ENCODE data around the gene CELA3A. TPM values are rescaled to one million over a fixed set of nuclear protein-coding genes. Genes with fewer than 3 reads are reported as not detected.
"Not testable (repeated sequence)": the region's sequence is repeated elsewhere in the genome, so short reads cannot be mapped to it uniquely, and the experiment has no call there.

The CELA3A gene
- total and polyA plus RNA-seq, 4 experiments from 2014 or later, result not detected

DNA sequence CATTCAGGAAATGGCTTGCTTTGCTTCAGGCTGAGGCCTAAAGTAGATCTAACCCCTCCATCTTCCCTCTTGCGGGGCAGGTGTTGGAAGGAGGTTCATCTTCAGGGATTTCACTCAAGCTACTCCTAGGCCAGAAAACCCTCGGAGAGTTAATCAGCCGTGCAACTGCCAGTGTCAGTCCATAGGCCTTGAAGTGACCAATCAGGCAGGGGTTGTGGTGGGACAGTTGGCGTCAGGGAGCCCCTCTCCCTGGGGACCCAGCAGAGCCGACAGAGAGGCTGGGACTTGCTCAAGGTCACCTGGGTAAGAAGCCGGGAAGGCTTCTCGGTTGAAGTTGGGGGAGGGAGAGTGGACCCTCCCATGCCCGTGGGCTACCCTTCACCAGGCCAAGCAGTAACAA, 27.5 kb upstream of the CELA3A start:
- H3K27me3 ChIP-seq (ENCODE audit: insufficient read depth, low read length); H3K27ac Mint-ChIP-seq; H3K9me3 Mint-ChIP-seq; H3K4me3 ChIP-seq (ENCODE audit: low read length in 2 of 2); intact Hi-C loops (cut with micrococcal nuclease); H3K4me1 Mint-ChIP-seq; H3K36me3 ChIP-seq (ENCODE audit: insufficient read depth, low read length); POLR2A ChIA-PET (ENCODE audit: partially characterized antibody); H3K4me3 Mint-ChIP-seq; H3K9me3 ChIP-seq (ENCODE audit: control insufficient read depth in 1 of 2, low read length in 2 of 2); DNase-seq; H3K27ac ChIP-seq (ENCODE audit: low read depth, low read length); H3K36me3 Mint-ChIP-seq; H3K4me1 ChIP-seq (ENCODE audit: insufficient read depth, low read length); H3K27me3 Mint-ChIP-seq; CTCF ChIA-PET (ENCODE audit: partially characterized antibody): not testable (repeated sequence)

DNA sequence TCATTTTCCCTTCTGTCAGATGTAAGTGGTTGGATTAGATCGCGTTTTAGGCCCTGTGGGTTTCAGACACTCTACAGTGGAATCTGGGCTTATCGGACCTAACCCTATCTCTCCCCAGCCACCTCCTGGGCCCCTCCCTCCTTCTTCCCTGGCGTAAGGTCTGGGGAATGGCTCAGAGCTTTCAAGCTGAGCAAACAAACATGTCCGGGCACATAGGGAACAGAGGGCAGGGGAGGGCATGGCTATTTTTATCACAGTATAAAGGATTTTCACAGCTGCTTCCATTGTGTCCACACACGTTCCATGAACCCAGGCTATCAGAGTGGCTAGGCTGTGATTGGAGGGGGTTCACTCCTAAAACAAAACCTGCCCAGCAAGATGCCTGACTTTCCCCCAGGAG, 26.8 kb upstream of the CELA3A start:
- CTCF ChIA-PET (ENCODE audit: partially characterized antibody); H3K4me1 ChIP-seq (ENCODE audit: insufficient read depth, low read length); intact Hi-C loops (cut with micrococcal nuclease); DNase-seq; H3K27ac ChIP-seq (ENCODE audit: low read depth, low read length); H3K36me3 Mint-ChIP-seq; H3K4me3 Mint-ChIP-seq; H3K36me3 ChIP-seq (ENCODE audit: insufficient read depth, low read length); H3K4me1 Mint-ChIP-seq; POLR2A ChIA-PET (ENCODE audit: partially characterized antibody); H3K9me3 Mint-ChIP-seq; H3K4me3 ChIP-seq (ENCODE audit: low read length in 2 of 2); H3K27me3 ChIP-seq (ENCODE audit: insufficient read depth, low read length); H3K9me3 ChIP-seq (ENCODE audit: control insufficient read depth in 1 of 2, low read length in 2 of 2); H3K27me3 Mint-ChIP-seq: not testable (repeated sequence)
- H3K27ac Mint-ChIP-seq, result peak overlapping the region in 1 of 7 donors; percentile 22

DNA sequence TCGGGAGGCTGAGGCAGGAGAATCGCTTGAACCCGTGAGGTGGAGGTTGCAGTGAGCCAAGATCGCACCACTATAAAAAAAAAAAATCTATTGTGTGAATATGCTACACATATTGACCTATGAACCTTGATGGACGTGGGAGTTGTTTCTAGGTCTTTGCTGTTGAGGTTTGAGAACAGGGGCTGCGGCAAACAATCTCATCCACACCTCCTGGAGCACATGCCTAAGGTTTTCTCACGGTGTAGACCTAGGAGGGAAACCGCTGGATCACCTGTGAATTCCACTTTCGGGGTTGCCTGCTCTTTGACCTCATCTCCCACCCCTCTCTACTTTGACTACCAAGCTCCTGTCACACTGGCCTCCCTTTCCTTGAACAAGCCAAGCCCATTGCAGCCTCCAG, 26.2 kb upstream of the CELA3A start:
- H3K36me3 ChIP-seq (ENCODE audit: insufficient read depth, low read length); H3K4me1 Mint-ChIP-seq; H3K9me3 Mint-ChIP-seq; H3K36me3 Mint-ChIP-seq; H3K27me3 Mint-ChIP-seq; CTCF ChIA-PET (ENCODE audit: partially characterized antibody); DNase-seq; POLR2A ChIA-PET (ENCODE audit: partially characterized antibody); H3K9me3 ChIP-seq (ENCODE audit: control insufficient read depth in 1 of 2, low read length in 2 of 2); H3K4me3 ChIP-seq (ENCODE audit: low read length in 2 of 2); H3K4me3 Mint-ChIP-seq; H3K4me1 ChIP-seq (ENCODE audit: insufficient read depth, low read length); intact Hi-C loops (cut with micrococcal nuclease); H3K27ac ChIP-seq (ENCODE audit: low read depth, low read length); H3K27me3 ChIP-seq (ENCODE audit: insufficient read depth, low read length): not testable (repeated sequence)
- H3K27ac Mint-ChIP-seq, result peak overlapping the region in 1 of 7 donors; percentile 8

DNA sequence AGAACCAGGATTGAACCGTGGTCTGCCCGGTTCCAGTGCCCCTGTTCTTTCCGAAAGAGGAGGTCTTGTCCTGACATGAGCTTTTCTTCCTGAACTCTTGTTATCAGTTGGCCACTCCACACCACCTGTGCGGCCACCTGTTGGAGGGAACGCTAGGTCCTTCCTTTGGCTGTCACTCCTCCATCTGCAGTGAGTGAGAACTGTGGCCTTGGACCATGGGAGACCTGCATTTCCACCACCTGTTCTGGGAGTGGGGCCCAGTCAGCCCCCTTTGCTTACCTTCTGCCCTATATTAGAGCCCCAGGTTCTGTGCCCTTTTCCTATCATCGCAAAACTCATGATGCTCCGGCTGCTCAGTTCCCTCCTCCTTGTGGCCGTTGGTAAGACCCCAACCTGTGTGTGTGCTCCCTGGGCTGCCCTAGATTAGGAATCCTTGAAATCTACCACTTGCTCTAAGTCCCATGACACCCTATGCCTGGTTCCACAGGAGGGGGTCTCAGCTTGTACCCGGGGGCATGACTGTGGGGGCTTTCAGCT, 24.7 kb upstream of the CELA3A start, which contains the start of gene CELA3B:
Gene CELA3B, plus strand, starts transcription at position 320 of the 537 bp plus-strand sequence. Its CDS starts 18 bp downstream, at position 338.
- intact Hi-C loops (cut with micrococcal nuclease); CTCF ChIA-PET (ENCODE audit: partially characterized antibody); H3K36me3 Mint-ChIP-seq; H3K4me1 ChIP-seq (ENCODE audit: insufficient read depth, low read length); H3K27ac Mint-ChIP-seq; DNase-seq; H3K4me3 Mint-ChIP-seq; H3K27ac ChIP-seq (ENCODE audit: low read depth, low read length); H3K27me3 ChIP-seq (ENCODE audit: insufficient read depth, low read length); POLR2A ChIA-PET (ENCODE audit: partially characterized antibody); H3K9me3 Mint-ChIP-seq; H3K4me1 Mint-ChIP-seq; H3K4me3 ChIP-seq (ENCODE audit: low read length in 2 of 2); H3K36me3 ChIP-seq (ENCODE audit: insufficient read depth, low read length); H3K27me3 Mint-ChIP-seq; H3K9me3 ChIP-seq (ENCODE audit: control insufficient read depth in 1 of 2, low read length in 2 of 2): not testable (repeated sequence)

DNA sequence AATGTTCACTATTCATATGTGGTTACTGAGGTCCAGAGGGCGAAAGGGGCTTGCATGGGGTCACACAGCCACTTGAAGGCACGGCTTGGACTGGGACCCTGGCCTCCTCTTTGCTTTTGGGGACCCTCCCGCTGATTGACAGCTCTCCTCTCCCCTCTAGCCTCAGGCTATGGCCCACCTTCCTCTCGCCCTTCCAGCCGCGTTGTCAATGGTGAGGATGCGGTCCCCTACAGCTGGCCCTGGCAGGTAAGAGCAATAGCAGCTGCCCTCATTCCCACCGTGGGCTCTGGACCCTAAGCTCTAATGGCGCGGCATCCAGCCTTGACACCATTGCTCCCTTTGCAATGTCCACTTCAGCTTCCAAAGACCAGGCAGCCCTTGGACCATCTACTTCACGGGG, 23.2 kb upstream of the CELA3A start:
- H3K4me1 ChIP-seq (ENCODE audit: insufficient read depth, low read length); H3K4me3 Mint-ChIP-seq; H3K9me3 Mint-ChIP-seq; POLR2A ChIA-PET (ENCODE audit: partially characterized antibody); H3K36me3 ChIP-seq (ENCODE audit: insufficient read depth, low read length); H3K27me3 ChIP-seq (ENCODE audit: insufficient read depth, low read length); DNase-seq; intact Hi-C loops (cut with micrococcal nuclease); H3K27ac ChIP-seq (ENCODE audit: low read depth, low read length); H3K36me3 Mint-ChIP-seq; H3K4me3 ChIP-seq (ENCODE audit: low read length in 2 of 2); H3K4me1 Mint-ChIP-seq; CTCF ChIA-PET (ENCODE audit: partially characterized antibody); H3K9me3 ChIP-seq (ENCODE audit: control insufficient read depth in 1 of 2, low read length in 2 of 2); H3K27me3 Mint-ChIP-seq; H3K27ac Mint-ChIP-seq: not testable (repeated sequence)

DNA sequence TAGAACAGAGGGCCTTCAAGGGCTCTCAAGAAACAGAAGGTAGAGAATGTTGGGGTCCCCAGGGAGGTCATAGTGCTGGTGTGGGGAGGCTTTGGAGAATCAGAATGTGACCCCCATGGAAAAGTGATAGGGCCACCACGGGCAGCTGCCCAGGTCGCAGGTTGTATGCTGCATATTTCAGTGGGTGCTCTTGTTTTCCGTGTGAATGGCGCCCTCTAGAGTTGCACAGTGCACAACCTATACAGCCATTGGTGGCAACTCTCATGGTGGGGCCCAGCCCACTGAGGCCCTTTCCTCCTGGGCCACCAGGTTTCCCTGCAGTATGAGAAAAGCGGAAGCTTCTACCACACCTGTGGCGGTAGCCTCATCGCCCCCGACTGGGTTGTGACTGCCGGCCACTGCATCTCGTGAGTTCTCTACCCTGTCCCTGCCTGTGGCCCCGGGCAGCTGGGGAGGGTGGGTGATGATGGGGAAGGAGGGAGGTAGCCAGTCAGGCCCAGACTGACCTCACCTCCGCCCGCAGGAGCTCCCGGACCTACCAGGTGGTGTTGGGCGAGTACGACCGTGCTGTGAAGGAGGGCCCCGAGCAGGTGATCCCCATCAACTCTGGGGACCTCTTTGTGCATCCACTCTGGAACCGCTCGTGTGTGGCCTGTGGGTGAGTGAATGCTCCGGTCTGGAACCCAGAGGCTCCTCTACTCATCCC, 20.8 kb upstream of the CELA3A start:
- H3K36me3 ChIP-seq (ENCODE audit: insufficient read depth, low read length); H3K4me3 ChIP-seq (ENCODE audit: low read length in 2 of 2); H3K27me3 ChIP-seq (ENCODE audit: insufficient read depth, low read length); H3K9me3 ChIP-seq (ENCODE audit: control insufficient read depth in 1 of 2, low read length in 2 of 2); H3K4me1 Mint-ChIP-seq; H3K27me3 Mint-ChIP-seq; H3K4me3 Mint-ChIP-seq; H3K27ac Mint-ChIP-seq; H3K36me3 Mint-ChIP-seq; H3K9me3 Mint-ChIP-seq; DNase-seq; H3K27ac ChIP-seq (ENCODE audit: low read depth, low read length); POLR2A ChIA-PET (ENCODE audit: partially characterized antibody); CTCF ChIA-PET (ENCODE audit: partially characterized antibody); H3K4me1 ChIP-seq (ENCODE audit: insufficient read depth, low read length); intact Hi-C loops (cut with micrococcal nuclease): not testable (repeated sequence)

DNA sequence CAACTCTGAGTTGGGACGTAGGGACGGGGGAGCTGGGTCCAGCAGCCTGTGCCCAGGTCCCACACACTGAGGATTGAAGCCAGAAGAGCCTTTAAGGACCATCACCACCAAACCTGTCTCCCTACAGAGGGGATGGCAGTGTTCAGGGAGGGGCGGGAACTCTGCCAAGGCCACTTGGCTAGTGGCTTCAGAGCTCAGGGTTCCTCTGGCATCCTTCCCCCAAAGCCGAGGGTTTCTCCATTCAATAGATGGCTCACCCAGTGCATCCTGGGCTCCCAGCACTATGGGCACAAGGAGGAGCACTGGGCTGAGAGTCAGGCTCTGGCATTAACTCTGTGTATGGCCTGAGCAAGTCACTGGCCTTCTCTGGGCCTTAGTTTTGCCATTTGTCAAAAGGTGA, 20.2 kb upstream of the CELA3A start:
- H3K27ac ChIP-seq (ENCODE audit: low read depth, low read length); H3K36me3 Mint-ChIP-seq; intact Hi-C loops (cut with micrococcal nuclease); CTCF ChIA-PET (ENCODE audit: partially characterized antibody); H3K4me1 ChIP-seq (ENCODE audit: insufficient read depth, low read length); H3K9me3 Mint-ChIP-seq; POLR2A ChIA-PET (ENCODE audit: partially characterized antibody); H3K27me3 Mint-ChIP-seq; H3K27me3 ChIP-seq (ENCODE audit: insufficient read depth, low read length); H3K27ac Mint-ChIP-seq; H3K4me3 Mint-ChIP-seq; H3K4me3 ChIP-seq (ENCODE audit: low read length in 2 of 2); DNase-seq; H3K36me3 ChIP-seq (ENCODE audit: insufficient read depth, low read length); H3K9me3 ChIP-seq (ENCODE audit: control insufficient read depth in 1 of 2, low read length in 2 of 2); H3K4me1 Mint-ChIP-seq: not testable (repeated sequence)

DNA sequence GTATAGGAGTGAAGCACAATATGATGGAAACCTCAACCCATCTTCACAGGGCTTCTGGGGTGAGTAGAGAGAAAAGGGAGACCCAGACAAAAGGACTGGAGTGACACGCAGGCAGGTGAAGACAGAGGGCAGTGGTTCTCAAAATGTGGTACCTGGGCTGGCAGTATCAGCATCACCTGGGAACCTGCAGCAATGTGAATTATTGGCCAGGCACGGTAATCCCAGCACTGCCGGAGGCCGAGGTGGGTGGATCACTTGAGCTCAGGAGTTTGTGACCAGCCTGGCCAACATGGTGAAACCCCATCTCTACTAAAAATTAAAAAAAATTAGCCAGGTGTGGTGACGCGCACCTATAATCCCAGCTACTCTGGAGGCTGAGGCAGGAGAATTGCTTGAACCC, 19.3 kb upstream of the CELA3A start:
- H3K9me3 ChIP-seq (ENCODE audit: control insufficient read depth in 1 of 2, low read length in 2 of 2); H3K27ac Mint-ChIP-seq; H3K4me1 Mint-ChIP-seq; H3K4me3 ChIP-seq (ENCODE audit: low read length in 2 of 2); H3K4me1 ChIP-seq (ENCODE audit: insufficient read depth, low read length); DNase-seq; H3K9me3 Mint-ChIP-seq; H3K36me3 Mint-ChIP-seq; H3K4me3 Mint-ChIP-seq; H3K27ac ChIP-seq (ENCODE audit: low read depth, low read length); intact Hi-C loops (cut with micrococcal nuclease); H3K27me3 ChIP-seq (ENCODE audit: insufficient read depth, low read length); CTCF ChIA-PET (ENCODE audit: partially characterized antibody); H3K27me3 Mint-ChIP-seq; H3K36me3 ChIP-seq (ENCODE audit: insufficient read depth, low read length); POLR2A ChIA-PET (ENCODE audit: partially characterized antibody): not testable (repeated sequence)

Measured in CD4-positive, alpha-beta memory T cell (primary cell).